HG02870 (cell line): Measurements from ENCODE around the gene SLC9A9.
"Not testable (repeated sequence)": the region's sequence is repeated elsewhere in the genome, so short reads cannot be mapped to it uniquely, and the experiment has no call there.

Experiments used
- ATAC-seq: cut with Tn5 transposase; IDR thresholded peaks from one replicate; pipeline ENCODE4 v1.9.1; 2021; ENCODE audit warnings: mild to moderate bottlenecking, moderate library complexity; ENCODE audit not compliant: unreplicated experiment

SLC9A9 gene

DNA sequence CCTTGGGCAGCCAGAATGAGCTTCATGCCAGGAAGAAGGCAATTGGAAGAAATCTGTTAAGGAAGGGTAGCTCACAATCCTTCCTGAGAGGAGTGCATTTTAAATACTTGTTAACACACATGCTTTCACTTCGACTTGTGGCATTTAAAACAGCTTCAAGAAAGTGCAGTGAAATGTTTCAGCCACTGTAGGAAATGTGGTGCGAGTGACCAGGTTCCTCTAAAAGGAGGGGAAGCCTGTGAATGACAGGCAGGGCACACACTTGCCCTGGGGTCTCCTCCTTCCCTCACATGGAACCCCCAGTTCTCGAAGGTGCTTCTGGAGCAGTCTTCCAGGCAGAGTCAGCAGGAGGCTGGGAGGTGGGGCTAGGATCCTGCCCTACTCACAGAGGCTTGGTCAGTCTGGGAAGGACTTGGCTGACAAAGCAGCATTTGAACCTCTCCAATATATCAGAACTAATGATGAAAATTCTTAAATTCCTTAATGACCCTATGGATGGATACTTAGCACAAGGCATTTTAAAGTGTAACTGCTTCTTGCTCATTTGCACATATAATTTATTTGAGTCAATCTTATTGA lies 370.1 kb downstream of the SLC9A9 start:
- no peak for ATAC-seq

DNA sequence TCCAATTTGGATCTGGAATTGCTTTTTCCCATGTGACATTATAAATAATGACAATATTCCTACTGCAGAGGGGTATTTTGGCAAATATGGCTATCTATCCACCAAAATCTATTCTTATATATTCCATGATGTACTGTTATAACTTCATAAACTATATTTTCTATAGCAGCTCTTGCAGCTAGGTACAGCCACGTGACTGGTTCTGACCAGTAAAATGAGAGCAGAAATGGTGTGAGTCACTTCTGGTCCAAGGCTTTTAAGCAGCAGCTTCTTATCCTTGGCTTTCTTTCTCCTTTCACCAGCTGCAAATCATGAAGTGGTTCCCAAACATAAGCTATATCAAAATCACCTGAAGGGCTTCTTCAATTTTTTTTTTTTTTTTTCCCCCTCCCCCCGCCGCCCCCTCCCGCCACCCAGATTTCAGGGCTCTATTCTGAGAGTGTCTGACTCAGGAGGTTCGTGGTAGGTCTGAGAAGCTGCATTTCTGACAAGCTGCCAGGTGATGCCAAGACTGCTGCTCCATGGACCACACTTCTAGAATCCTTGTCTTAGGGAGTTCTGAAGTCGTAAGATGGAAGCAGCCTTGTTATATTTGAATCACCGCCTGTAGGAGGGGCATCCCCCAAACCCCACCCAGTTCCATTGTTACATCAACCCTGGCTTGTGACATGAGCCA lies 371.2 kb downstream of the SLC9A9 start:
- ATAC-seq: no peak

- no peak for ATAC-seq
Measured at GRCh38 chr3:143475981-143476380, 372.3 kb downstream of the SLC9A9 start.

- ATAC-seq: no peak
Measured at GRCh38 chr3:143472731-143473523, 375.3 kb downstream of the SLC9A9 start.

DNA sequence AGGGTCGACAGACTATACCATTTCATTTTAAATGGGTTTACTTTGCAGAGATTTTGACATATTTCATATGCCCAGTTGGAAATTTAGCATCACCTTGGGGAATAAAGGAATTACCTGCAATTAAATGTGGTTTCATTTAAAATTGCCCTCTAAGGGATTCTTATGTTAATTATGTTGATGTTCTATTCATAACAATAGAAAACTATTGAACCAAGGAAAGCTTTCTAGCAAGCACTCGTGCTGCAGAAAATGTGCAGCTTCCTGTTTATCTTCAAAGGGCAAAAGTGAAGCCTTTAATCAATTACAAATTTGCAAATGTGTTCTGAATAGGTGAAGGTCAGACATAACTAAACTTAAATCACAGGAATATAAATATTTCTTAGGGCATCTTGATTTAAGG lies 376.6 kb downstream of the SLC9A9 start:
- ATAC-seq: no peak

- no peak for ATAC-seq
Measured at GRCh38 chr3:143469159-143469558, 379.1 kb downstream of the SLC9A9 start.

DNA sequence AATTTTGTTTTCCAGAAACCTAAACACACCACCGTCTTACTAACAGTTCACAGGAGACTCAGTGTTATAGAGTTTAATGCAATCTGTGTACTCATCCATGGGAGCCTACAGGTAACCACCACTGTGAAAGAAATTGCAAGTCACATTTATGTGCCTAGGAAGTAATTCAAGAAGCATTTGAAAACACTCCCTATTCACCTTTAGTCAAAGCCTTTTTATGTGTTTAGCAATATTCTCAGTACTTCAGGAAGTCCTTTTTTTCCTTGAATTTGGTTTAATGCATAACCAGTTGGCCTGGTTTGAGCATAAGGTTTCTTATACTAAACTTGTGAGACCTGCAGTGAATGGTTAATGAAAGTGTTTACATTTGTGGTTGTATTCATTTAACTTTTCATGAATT lies 382.6 kb downstream of the SLC9A9 start:
- ATAC-seq: no peak

DNA sequence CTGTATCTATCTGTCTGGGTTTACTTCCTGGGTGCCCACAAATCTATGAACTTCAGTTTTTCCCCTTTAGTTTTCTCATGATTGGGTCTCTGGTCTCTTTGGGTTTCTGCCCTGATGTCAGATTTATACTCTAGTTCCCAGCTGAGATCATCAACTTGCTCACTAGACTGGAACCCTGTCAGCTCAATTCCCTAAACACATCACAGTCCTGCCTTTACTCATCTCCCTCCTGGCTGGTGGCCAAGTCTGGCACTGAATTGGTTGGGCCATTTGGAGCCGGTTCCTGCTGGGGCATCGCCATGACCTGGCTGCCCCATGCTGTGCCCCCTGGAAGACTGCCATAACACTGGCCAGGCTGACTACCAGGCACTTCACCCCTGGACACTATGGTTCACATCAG lies 383.4 kb downstream of the SLC9A9 start:
- no peak for ATAC-seq

- ATAC-seq: no peak
Measured at GRCh38 chr3:143455480-143455879, 392.8 kb downstream of the SLC9A9 start.

GRCh38 chr3:143450632-143451031 lies 397.6 kb downstream of the SLC9A9 start:
- no peak for ATAC-seq

DNA sequence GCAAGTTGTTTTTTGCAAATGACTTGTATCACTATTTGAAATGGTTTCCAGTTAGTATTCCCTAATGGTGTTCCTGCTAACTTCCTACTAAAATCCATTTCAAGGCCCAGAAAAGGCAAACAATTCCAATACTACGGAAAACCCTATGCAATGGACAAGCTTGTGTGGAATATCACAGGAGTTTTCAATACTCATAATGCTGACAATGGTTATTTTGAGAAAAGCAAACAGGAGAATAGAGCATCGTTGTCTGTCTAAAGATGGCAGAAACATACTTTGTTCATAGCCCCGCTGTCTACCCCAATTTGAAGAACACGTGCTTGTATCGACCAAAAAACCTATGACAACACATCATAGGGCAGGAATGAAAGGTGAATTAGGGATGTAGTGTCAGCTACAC lies 400.8 kb downstream of the SLC9A9 start:
- ATAC-seq: no peak

GRCh38 chr3:143445118-143445517 lies 403.1 kb downstream of the SLC9A9 start:
- ATAC-seq: peak; percentile 98

- ATAC-seq: no peak
Measured at GRCh38 chr3:143443851-143444331, 404.4 kb downstream of the SLC9A9 start.

DNA sequence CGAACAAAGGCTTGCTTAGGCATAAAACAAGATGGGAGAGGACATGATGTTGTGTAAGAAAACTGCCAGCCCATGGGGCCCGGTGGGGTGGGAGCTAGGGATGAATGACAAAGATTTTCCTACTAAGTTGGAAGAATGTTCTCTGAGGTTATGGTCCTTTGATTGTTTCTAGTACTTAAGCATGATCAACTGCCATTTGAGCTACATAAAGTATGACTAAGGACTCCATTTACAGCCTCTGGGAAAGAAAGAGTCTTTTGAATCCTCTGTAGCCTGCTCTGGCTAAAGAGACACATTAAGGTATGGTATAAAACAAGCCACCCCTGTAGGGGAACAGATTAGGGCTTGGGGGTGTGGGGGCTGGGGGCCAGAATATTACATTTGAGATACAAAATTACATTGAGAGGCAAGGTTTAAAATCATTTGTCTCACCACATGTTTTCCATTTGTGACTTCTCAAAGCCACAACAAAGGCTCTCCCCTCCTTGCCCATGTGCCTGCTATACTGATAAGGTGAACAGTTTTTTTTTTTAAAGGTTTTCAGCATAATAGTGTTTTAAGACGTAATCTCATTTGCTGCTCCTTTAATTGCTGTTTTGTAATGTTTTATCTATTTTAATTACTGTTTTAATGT lies 405.3 kb downstream of the SLC9A9 start:
- no peak for ATAC-seq

DNA sequence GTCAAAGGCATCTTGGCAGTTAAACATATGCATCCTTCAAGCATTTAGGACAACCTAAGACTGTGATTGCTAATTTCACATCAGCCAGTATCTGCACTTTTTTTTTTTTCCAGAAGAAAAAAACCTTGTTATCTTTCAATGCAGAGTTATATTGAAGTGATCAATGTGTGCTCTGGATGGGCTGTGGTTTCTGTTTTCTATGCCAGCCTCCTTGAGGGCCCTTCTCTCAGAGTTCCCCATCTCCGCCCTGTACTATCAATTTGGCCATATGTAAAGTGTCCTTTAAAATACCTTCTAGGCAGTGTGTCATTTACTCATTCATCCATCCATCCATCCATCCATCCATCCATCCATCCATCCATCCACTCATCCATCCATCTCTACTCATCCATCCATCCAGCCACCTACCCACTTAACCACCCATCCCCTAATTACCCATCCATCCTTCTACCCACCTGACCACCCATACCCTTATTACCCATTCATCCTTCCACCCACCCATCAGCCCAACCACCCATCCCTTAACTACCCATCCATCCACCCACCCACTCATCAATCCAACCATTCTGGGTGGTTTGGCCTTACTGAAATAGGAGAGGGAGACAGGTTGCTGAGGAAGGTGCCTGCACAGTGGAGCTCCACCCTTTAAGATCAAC lies 406.6 kb downstream of the SLC9A9 start:
- no peak for ATAC-seq

DNA sequence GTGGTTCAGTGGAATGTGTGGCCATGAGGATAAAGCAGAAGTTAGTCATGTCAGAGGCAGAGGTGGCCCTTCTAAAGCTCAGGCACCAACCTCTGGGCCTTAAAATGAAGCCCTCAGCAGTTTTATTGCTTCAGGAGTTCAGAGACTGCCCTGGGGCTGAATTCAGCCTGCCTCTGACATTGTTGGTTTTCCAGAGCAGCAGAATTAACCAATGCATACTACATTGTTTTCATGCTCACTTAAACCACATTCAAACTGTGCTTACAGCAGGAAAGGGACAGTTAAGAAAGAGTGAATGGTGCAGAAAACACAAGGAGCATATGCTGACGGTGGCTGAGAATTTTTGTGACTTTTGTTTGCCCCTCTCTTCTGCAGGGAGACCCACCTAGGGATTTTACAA lies 408.5 kb downstream of the SLC9A9 start:
- no peak for ATAC-seq

DNA sequence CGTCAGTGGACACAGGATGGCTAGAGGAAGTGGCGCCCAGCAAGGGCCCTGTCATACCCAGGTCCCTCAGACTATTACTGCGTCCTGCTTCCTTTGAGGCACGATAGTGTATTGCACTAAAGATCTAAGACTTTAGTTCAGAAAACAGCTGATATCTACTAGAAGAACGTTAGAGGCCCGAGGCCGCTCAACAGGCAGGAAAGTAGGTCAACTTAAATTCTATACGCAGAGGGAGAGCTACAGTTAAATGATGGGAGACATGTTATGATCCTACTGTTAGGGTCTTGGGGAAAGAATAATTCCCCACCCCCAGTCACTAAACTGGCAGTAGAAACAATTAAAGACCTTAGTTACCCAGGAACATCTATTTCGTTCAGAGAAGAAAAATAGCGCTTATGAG lies 410.9 kb downstream of the SLC9A9 start:
- no peak for ATAC-seq

GRCh38 chr3:143436231-143436930 lies 411.9 kb downstream of the SLC9A9 start:
- ATAC-seq: no peak

DNA sequence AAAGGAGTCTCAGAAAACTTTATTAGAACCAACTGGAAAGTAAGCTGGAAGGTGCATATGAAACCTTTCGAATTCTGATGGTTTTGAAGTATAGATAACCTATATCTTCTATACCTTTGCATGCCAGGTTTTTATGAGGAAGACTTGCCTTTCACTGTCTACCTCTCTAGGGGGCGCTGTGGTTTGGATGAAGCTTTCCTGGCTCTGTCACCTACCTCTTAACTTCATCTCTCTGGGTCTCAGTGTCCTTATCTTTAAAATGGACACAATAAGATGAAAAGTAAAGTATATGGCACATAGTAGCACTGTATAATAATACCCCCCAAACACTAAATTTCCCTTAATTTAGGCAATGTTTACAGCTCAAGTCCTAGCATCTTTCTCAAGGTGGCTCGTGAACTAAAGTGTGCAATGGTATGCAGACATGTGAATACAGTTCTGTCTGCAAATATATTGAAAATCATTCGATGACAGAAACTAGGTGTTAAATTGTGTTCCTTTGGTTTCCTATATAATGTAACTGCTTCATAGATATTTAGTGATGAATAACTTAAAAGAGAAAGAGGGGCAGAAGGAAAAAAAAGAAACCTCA lies 414.4 kb downstream of the SLC9A9 start:
- no peak for ATAC-seq

DNA sequence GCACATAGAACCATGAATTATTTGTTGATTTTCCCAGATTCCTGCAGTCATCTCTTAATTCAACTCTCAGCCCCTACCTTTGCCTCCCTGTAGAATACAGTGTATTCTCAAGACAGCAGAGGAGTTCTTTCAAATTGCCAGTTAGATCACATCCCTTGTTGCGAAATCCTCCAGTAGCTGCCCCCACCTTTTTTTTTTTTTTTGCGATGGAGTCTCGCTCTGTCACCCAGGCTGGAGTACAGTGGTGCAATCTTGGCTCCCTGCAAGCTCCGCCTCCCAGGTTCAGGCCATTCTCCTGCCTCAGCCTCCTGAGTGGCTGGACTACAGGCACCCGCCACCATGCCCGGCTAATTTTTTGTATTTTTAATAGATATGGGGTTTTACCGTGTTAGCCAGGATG lies 417.0 kb downstream of the SLC9A9 start:
- not testable (repeated sequence) for ATAC-seq
